Stimulated activated CD4-positive, alpha-beta T cell treated with anti-CD3 and anti-CD28 coated beads, Interleukin-12 subunit alpha, Interleukin-12 subunit beta, amount 100 ng/mL, for 24 hours (primary cell): ENCODE measurements around the gene ERP44.
"Not testable (repeated sequence)": the region's sequence is repeated elsewhere in the genome, so short reads cannot be mapped to it uniquely, and the experiment has no call there.

ENCODE experiments used
- DNase-seq, 2 experiments: peaks; one replicate each; pipeline ENCODE4 v3.0.0-alpha.2; 2020; ENCODE audit warnings: low read depth in 2 of 2

Gene ERP44

GRCh38 chr9:100069068-100069467, 29.7 kb downstream of the ERP44 start:
- DNase-seq: not testable (repeated sequence)

- DNase-seq: not testable (repeated sequence)
These were observed 30.8 kb downstream of the ERP44 start for GRCh38 chr9:100067990-100068389.

- DNase-seq: no peak
These were observed 32.3 kb downstream of the ERP44 start for GRCh38 chr9:100066539-100066938.

GRCh38 chr9:100064872-100065581, 33.8 kb downstream of the ERP44 start:
- no peak for DNase-seq

DNA sequence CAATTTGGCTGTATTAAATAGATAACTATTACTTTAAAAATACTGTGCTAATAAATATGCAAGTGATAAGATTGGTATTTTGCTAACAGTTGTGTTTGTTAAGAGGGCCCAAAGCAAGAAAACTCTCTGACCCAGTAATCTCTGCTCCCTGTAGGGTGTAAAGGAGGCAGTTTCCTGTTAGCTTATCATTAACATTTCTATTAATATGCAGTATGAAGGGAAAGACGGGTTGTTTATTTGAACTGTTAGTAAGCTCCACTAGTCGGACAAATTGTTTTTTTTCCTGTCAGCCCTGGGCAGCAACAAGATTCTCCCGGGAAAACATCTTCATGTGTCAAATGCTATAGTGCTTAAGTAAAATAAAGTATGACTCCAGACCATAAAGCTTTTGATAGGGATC, 35.6 kb downstream of the ERP44 start:
- no peak for DNase-seq

- DNase-seq: not testable (repeated sequence)
These were observed 36.1 kb downstream of the ERP44 start for GRCh38 chr9:100062683-100063082.

DNA sequence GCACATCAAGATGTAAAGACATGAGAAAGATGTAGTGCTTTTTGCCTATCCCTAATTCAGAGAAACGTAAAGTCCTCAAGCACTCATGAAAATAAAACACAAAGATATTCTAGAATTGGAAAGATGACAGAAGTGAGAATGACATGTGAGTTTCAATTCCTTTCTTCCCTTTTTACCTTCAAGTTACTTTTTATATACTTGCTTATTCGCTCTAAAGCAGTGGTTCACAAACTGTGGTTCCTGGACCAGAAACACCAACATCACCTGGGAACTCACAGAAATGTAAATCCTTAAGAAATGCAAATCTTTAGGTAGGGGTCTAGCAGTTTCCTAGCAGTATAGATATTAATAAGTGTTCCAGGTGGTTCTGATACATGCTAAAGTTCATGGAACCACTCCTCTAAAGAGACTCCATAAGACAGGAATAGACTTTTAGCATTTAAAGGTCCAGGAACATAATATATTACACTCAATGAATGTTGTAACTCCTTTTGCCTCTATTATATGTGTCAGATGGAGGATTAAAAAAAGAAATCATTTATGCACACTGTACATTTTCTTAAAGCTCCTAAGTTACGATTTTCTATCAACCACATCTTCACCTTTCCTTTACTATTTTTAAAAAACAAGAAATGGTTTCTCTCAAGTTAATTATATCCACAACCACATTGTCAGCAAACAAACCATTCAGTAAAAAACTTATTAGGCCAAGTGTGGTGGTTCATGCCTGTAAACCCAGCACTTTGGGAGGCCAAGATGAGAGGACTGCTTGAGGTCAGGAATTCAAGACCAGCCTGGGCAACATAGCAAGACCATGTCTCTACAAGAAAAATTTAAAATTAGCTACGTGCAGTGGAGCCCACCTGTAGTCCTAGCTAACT, 39.9 kb downstream of the ERP44 start:
- no peak for DNase-seq

- DNase-seq: no peak
These were observed 41.2 kb downstream of the ERP44 start for GRCh38 chr9:100057624-100058023.

- DNase-seq: no peak
These were observed 42.2 kb downstream of the ERP44 start for GRCh38 chr9:100056561-100056960.

GRCh38 chr9:100052375-100052774, 46.4 kb downstream of the ERP44 start:
- no peak for DNase-seq

DNA sequence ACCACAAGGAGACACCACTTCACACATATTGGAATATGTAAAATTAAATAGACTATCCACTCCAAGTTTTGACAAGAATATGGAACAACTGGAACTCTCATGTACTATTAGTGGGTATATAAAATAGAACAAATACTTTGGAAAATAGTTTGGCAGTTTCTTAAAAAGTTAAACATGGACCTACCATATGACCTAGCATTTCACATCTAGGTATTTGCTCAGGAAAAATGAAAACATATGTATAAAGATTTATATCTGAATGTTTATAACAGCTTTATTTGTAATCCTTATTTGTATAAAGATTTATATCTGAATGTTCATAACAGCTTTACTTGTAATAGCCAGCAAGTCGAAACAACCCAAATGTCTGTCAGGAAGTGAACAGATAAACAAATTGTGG, 49.2 kb downstream of the ERP44 start:
- no peak for DNase-seq

- no peak for DNase-seq
These were observed 60.3 kb downstream of the ERP44 start for GRCh38 chr9:100038472-100038871.

DNA sequence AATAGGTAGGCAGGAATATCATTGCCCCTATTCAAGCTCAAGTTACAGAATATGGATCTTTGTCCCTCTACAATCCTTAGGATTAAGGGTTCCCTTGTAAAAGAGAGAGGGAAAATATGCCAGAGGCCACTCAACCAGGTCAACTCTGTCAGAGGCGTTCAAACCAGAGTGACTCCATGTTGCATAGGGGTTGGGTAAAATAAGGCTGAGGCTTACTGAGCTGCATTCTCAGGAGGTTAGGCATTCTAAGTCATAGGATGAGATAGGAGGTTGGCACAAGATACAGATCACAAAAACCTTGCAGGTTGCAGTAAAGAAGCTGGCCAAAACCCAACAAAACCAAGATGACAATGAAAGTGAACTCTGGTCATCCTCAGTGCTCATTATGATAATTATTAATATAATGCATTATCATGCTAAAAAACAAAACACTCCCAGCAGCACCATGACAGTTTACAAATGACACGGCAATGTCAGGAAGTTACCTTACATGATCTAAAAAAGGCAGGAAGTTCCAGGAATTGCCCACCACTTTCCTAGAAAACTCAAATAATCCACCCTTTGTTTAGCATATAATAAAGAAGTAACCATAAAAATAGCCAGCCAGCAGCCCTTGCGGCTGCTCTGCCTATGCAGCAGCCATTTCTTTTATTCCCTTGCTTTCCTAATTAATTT, 64.8 kb downstream of the ERP44 start:
- no peak for DNase-seq

DNA sequence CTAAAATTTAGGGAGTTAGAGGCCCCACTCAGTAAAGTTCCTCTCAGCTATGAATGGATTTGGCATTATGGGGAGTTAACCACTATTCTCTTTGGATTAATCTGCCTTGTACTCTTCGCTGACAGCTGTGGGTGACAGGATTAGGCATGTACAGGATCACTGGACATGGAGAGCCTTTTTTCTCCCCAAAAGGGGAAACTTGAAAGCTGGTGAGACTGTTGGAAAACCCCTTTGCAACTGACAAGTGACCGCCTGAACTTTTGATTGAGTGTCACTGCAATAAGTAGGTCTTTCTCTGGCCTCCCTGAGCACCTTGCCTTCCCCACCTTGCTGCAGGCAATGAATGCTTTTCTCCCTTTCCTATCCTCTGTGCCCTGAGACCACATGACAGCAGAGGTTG, 68.3 kb downstream of the ERP44 start:
- DNase-seq: no peak

- DNase-seq: no peak
These were observed 69.5 kb downstream of the ERP44 start for GRCh38 chr9:100029251-100029650.

DNA sequence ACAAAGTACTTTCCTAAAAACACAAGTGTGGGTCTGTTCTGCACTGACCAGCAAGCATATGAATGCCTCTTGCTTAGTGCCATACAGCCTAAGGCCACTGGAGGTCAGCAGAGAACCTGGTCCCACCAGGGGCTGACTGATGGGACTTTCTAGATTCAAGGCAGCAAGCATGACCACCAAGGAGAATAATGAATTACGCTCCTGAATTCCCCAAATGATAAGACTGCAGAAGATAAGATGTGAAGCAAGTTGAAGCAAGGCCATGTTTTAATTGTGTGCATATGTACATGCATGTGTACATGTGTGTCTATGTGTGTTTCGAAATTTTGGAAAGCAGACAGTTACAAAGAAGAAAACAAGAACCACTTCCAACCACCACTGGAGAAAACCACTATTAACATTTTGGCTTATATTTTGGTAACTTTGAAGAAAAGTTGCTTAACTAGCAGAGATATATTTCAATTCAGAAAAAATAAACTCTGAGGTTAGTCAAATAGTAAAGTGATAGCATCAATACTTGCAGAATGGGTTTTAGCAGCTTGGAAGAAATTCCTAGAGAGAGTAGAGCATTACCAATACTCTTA, 70.5 kb downstream of the ERP44 start:
- peak; percentile 24 to 65 for DNase-seq

DNA sequence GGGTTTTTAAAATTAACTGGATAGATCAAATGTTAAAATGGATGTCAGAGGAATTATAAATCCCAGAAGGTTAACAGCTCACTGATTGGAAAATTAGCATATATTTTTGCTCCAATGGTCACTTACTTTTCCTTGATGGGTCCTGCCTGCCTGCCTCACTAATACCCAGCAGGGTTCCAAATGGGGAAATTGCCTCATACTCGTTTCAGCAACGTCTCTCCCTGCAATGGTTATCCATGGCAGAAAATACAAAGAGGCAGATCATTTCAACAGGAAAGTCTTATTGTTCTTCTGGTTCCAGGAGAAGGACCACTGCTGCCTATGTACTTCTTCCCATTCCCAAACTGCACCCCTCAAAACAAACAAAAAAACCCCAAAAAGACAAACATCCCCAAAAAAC, 71.3 kb downstream of the ERP44 start:
- no peak for DNase-seq

- no peak for DNase-seq
These were observed 76.9 kb downstream of the ERP44 start for GRCh38 chr9:100021931-100022330.

- DNase-seq: no peak
These were observed 78.5 kb downstream of the ERP44 start for GRCh38 chr9:100020121-100020795.

DNA sequence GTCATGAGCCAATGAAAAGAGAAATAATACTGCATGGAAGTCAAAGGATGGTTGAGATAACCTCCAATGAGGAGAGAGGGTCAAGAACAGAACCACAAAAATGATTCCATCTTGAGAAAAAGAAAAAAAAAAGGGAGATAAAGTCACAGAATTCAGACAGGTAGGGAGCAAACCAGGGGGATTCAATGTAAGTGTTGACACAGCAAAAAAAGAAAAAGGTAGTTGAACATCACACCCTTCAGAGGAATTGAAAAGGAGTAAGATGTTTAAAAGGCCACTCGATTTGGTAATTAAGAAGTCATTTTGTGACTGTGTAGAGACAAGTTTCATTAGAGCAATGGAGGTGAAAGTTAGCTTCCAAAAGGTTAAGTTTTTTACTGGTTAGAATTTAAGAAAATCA, 79.3 kb downstream of the ERP44 start:
- DNase-seq: no peak

DNA sequence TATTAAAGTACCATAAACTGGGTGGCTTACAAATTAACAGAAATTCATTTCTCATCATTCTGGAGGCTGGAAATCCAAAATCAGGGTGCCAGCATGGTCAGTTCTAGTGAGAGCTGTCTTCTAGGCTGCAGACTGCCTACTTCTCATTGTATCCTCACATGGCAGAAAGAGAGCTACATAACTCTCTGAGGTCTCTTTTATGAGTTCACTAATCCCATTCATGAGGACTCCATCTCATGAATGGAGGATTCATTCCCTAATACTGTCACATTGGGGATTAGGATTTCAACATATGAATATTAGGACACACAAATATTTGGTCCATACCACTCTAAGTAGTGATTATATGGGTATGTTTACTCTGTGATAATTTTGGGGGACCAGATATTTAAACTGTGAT, 84.0 kb downstream of the ERP44 start:
- no peak for DNase-seq

DNA sequence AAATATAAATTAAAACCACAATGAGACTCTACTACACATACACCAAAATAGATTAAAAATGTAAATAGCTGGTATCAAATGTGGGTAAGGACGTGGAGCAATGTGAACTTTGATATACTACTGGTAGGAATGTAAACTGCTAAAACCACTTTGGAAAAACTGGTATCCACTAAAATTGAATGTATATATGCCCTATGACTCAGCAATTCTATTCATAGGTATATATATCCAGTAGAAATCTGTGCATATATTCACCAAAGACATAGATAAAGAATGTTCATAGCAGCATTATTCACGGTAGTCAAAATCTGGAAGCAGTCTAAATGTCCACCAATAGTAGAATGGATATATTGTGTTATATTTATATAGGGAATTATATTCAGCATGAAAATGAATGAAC, 85.2 kb downstream of the ERP44 start:
- no peak for DNase-seq
